SJSA1 (cell line): ENCODE results near the gene PFDN1. TPM values are rescaled to one million over a fixed set of nuclear protein-coding genes. Genes with fewer than 3 reads are reported as not detected.

ENCODE experiments used
- DNase-seq, 2 experiments: peaks; one replicate each; pipeline ENCODE4 v3.0.0-alpha.2; 2015 to 2020; ENCODE audit warnings: low spot score in 2 of 2, low read depth in 1 of 2
- H3K27ac ChIP-seq: fragments of 250-450 bp; sonication (Bioruptor Pico); 2 replicates; pipeline ENCODE4 v1.5.1; 2020; ENCODE audit warnings: mild to moderate bottlenecking, moderate library complexity
- H3K27me3 ChIP-seq: fragments of 250-450 bp; sonication (Bioruptor Pico); replicated peaks from 2 replicates; pipeline ENCODE4 v1.5.1; 2020; ENCODE audit warnings: mild to moderate bottlenecking, moderate library complexity
- H3K36me3 ChIP-seq: fragments of 250-450 bp; sonication (Bioruptor Pico); 2 replicates; pipeline ENCODE4 v1.5.1; 2020; ENCODE audit warnings: mild to moderate bottlenecking
- H3K4me1 ChIP-seq: fragments of 250-450 bp; sonication (Bioruptor Pico); replicated peaks from 2 replicates; pipeline ENCODE4 v1.6.1; 2021; ENCODE audit warnings: mild to moderate bottlenecking
- H3K4me3 ChIP-seq: fragments of 250-450 bp; sonication (Bioruptor Pico); 2 replicates; pipeline ENCODE4 v1.5.1; 2020; ENCODE audit warnings: mild to moderate bottlenecking
- H3K9me3 ChIP-seq: fragments of 250-450 bp; sonication (Bioruptor Pico); replicated peaks from 2 replicates; pipeline ENCODE4 v1.5.1; 2020; ENCODE audit warnings: mild to moderate bottlenecking
- total RNA-seq: library from RNA; depleted of rRNA; stranded (reverse); fragments of >200 nt; shearing (Covaris generic); gene quantifications from 2 replicates; pipeline ENCODE4 v1.2.3, GENCODE V29; 2014

The PFDN1 gene
- total RNA-seq, 1 experiment from 2014 or later = 218 TPM

- H3K27ac ChIP-seq = no peak overlapping the region
- no peak for DNase-seq
- H3K9me3 ChIP-seq = no peaks in the 10 kb centered on the region; the same call in 1 of the 2 replicates
- H3K4me1 ChIP-seq = peaks cover 21% of the 10 kb centered on the region
- H3K4me3 ChIP-seq = no peak overlapping the region
- H3K36me3 ChIP-seq = peaks cover 86% of the 10 kb centered on the region
- no peaks in the 10 kb centered on the region for H3K27me3 ChIP-seq
Observed at GRCh38 chr5:140340605-140341121, 37.8 kb upstream of the PFDN1 start.

GRCh38 chr5:140339636-140340035, 36.7 kb upstream of the PFDN1 start:
- Histone ChIP-seq H3K36me3 (peaks cover 87% of the 10 kb centered on the region), H3K27ac (no peak overlapping the region), H3K4me3 (no peak overlapping the region), H3K9me3 (no peaks in the 10 kb centered on the region), H3K4me1 (peaks cover 11% of the 10 kb centered on the region), H3K27me3 (no peaks in the 10 kb centered on the region)
- no peak for DNase-seq

GRCh38 chr5:140338908-140339307, 36.0 kb upstream of the PFDN1 start:
- peaks cover 86% of the 10 kb centered on the region for H3K36me3 ChIP-seq
- H3K27ac ChIP-seq = no peak overlapping the region
- H3K4me3 ChIP-seq = no peak overlapping the region
- H3K27me3 ChIP-seq = no peaks in the 10 kb centered on the region
- H3K4me1 ChIP-seq = 0 out of 2 replicates have a peak, but pooled peaks cover 6% of the 10 kb centered on the region
- DNase-seq = no peak
- H3K9me3 ChIP-seq = no peaks in the 10 kb centered on the region

DNA sequence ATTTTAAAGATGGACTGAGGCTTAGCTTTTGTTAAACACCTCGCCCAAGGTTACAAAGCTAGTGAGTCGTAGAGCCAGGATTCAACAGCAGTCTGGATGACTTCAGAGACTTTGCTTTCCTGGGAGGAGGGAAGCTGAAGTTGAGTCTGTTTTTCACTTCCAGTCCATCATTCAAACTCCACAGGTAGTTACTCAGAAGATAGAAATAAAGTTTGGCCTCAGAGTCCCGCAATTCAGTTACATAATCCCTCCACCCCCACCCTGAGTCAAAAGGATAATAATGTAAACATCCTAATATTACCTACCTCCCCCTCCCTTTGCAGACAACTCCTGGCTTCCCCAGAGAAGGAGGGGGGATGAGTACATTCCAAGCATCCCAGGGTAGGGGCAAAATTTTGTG, 35.4 kb upstream of the PFDN1 start:
- Histone ChIP-seq H3K4me3 (no peak overlapping the region), H3K9me3 (no peaks in the 10 kb centered on the region), H3K27me3 (no peaks in the 10 kb centered on the region), H3K4me1 (0 out of 2 replicates have a peak, but pooled peaks cover 6% of the 10 kb centered on the region), H3K27ac (no peak overlapping the region), H3K36me3 (peaks cover 86% of the 10 kb centered on the region)
- no peak for DNase-seq

- Histone ChIP-seq H3K27ac (no peak overlapping the region), H3K4me1 (0 out of 2 replicates have a peak, but pooled peaks cover 6% of the 10 kb centered on the region), H3K27me3 (no peaks in the 10 kb centered on the region), H3K9me3 (no peaks in the 10 kb centered on the region), H3K4me3 (no peak overlapping the region), H3K36me3 (peaks cover 86% of the 10 kb centered on the region)
- DNase-seq = no peak
Observed at GRCh38 chr5:140337880-140338279, 35.0 kb upstream of the PFDN1 start.

DNA sequence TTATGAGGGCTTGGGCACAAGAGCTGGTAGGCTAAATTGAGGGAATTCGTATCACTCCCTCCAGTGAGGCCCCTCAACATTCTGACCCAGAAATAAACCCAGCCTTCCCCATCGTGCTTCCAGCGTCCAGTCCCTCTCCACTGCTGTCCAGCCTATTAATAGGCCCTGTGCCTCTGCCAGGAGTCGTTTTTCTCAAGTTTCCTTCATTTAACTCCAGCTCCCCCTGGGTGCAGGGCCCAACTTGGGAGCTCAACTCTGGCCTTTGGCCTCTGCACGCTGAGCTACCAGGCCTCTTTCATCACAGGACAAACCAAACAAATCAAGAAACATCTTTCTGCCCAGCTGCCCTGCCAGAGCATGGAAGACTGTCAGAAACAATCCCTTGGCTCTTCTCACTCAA, 33.5 kb upstream of the PFDN1 start:
- Histone ChIP-seq H3K9me3 (no peaks in the 10 kb centered on the region; the same call in 1 of the 2 replicates), H3K27ac (no peak overlapping the region), H3K36me3 (peaks cover 86% of the 10 kb centered on the region), H3K4me3 (no peak overlapping the region), H3K4me1 (0 out of 2 replicates have a peak, but pooled peaks cover 6% of the 10 kb centered on the region), H3K27me3 (no peaks in the 10 kb centered on the region)
- DNase-seq = no peak

DNA sequence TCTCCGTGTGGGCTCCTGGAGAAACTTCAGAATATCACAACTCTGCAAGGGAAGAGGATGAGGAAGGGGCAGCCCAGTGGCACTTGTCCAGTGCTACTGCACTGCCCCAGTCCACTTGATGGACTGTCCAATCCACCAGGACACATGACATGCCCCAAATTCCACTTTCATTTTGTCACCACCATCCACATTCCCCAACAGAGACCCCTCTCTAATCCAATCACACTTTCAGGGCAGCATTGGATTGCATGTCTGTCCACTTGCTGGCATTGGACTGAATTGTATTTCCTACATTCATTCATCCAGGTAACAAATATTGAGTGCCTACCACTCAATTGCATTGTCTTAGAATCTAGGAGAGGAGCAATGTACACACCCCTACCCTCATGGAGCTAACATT, 28.7 kb upstream of the PFDN1 start:
- peaks cover 46% of the 10 kb centered on the region for H3K36me3 ChIP-seq
- peaks cover 13% of the 10 kb centered on the region for H3K4me1 ChIP-seq
- H3K4me3 ChIP-seq = no peak overlapping the region
- no peaks in the 10 kb centered on the region; the same call in 1 of the 2 replicates for H3K9me3 ChIP-seq
- H3K27me3 ChIP-seq = no peaks in the 10 kb centered on the region
- DNase-seq = no peak
- H3K27ac ChIP-seq = no peak overlapping the region

DNA sequence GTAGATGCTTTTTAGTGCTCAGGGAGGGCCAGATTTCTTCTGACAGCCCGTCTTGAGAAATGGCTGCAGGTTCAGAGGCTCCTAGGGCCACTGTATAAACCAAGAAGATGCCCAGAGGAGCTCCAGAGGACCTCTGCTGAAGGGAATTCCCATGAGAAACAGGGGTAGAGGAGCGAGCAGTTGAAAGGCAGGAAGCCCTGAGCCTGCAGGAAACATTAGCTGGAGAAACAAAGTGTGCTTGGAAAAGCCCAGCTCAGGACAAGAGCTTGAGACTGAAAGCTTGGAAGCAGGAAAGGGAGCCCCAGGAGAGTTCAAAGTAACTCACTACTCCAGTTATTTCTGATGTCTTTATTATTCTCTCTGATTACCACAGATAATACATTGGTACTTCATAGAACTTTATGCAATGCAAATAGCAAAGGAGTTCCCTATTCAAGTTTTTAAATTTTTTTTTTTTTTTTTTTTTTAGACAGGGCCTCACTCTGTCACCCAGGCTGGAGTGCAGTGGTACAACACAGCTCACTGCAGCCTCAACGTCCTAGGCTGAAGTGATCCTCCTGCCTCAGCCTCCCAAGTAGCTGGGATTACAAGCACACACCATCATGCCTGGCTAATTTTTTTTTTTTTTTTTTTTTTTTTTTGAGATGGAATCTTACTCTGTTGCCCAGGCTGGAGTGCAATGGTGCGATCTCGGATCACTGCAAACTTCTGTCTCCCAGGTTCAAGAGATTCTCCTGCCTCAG, 27.0 kb upstream of the PFDN1 start:
- H3K9me3 ChIP-seq = no peaks in the 10 kb centered on the region; the same call in 1 of the 2 replicates
- no peak for DNase-seq
- no peak overlapping the region for H3K4me3 ChIP-seq
- no peaks in the 10 kb centered on the region for H3K27me3 ChIP-seq
- H3K4me1 ChIP-seq = peaks cover 16% of the 10 kb centered on the region
- H3K36me3 ChIP-seq = peaks cover 34% of the 10 kb centered on the region
- H3K27ac ChIP-seq = no peak overlapping the region

DNA sequence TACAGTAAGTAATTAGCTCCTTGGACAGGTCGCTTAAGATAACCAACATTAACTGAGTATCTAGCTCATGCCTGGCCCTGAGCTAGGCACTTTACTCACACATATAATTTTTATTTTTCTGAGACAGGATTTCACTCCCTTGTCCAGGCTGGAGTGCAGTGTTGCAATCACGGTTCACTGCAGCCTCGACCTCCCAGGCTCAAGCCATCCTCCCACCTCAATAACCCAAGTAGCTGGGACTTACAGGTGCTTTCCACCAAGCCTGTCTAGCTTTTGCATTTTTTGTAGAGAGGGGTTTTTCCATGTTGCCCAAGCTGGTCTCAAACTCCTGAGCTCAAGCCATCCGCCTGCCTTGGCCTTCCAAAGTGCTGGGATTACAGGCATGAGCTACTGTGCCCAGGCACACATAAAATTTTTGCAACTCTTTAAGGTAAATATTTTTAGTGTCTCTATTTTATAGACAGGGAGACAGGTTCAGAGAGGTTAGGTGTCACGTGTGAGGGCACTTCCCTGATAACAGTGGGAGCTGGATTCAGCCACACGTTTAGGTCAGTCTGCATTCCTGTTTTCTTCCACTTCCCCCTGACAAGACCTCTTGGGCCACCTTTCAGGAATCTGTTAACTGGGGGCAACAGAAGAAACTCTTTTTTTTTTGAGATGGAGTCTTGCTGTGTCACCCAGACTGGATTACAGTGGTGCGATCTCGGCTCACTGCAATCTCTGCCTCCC, 25.3 kb upstream of the PFDN1 start:
- H3K36me3 ChIP-seq = peaks cover 19% of the 10 kb centered on the region
- H3K4me1 ChIP-seq = peaks cover 34% of the 10 kb centered on the region
- no peak overlapping the region for H3K4me3 ChIP-seq
- no peaks in the 10 kb centered on the region for H3K27me3 ChIP-seq
- no peaks in the 10 kb centered on the region; the same call in 1 of the 2 replicates for H3K9me3 ChIP-seq
- peak overlapping the region; percentile 59 for H3K27ac ChIP-seq
- no peak for DNase-seq

- peaks cover 12% of the 10 kb centered on the region for H3K36me3 ChIP-seq
- peak in 1 of 2 experiments; percentile 59 for DNase-seq
- H3K4me1 ChIP-seq = peaks cover 40% of the 10 kb centered on the region
- H3K27ac ChIP-seq = peak overlapping the region; percentile 59
- H3K27me3 ChIP-seq = no peaks in the 10 kb centered on the region
- no peaks in the 10 kb centered on the region; the same call in 1 of the 2 replicates for H3K9me3 ChIP-seq
- H3K4me3 ChIP-seq = no peak overlapping the region
Observed at GRCh38 chr5:140327589-140327988, 24.7 kb upstream of the PFDN1 start.

DNA sequence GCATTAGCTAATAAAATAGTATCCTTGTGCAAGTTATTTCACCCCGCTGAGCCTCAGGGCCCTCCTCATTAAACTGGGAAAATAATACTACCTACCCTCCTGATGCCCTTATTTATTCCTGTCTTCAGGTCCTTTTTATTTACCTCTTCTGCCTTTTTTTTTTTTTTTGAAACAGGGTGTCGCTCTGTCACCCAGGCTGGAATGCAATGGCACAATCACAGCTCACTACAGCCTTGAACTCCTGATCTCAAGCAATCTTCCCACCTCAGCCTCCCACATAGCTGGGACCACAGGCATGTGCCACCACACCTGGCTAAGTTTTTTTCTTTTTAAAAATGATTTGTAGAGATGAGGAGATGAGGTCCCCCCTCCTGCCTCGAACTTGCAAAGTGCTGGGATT, 22.6 kb upstream of the PFDN1 start:
- Histone ChIP-seq H3K4me1 (peaks cover 49% of the 10 kb centered on the region), H3K27me3 (no peaks in the 10 kb centered on the region), H3K9me3 (no peaks in the 10 kb centered on the region), H3K4me3 (no peak overlapping the region), H3K27ac (no peak overlapping the region), H3K36me3 (no peaks in the 10 kb centered on the region)
- DNase-seq = no peak

DNA sequence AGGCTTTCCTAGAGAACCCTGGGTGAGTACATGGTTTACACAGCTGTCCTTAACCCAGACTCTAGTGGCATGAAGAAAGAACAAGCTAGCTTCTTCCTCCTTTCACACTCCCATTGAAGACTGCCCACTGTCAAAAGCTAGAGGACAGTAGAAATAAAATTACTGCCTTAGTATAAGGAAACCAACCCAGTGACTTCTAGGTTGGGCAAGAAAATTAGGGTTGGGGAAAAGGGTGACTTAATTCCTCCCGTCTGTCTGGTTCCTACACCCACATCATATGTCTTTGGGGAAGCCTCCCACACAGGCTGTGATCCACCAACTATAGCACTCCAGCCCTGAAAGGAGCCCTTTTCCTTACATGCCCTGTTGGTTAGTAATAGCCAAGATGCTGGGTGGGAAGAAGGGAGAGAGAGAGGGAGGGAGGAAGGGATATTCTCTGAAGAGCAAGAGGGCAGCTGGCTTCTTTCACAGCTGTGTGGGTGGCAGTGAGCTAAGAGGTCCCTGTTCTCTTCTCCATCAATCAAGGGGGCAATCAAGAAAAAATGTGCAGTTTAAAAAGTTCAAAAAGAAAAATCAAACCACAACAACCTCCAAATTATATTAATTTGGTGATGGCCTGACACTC, 21.8 kb upstream of the PFDN1 start:
- peak in 1 of 2 experiments; percentile 34 for DNase-seq
- H3K4me1 ChIP-seq = peaks cover 49% of the 10 kb centered on the region
- peak overlapping the region; percentile 94 for H3K27ac ChIP-seq
- no peak overlapping the region for H3K4me3 ChIP-seq
- H3K9me3 ChIP-seq = no peaks in the 10 kb centered on the region
- no peaks in the 10 kb centered on the region for H3K27me3 ChIP-seq
- no peaks in the 10 kb centered on the region for H3K36me3 ChIP-seq

DNA sequence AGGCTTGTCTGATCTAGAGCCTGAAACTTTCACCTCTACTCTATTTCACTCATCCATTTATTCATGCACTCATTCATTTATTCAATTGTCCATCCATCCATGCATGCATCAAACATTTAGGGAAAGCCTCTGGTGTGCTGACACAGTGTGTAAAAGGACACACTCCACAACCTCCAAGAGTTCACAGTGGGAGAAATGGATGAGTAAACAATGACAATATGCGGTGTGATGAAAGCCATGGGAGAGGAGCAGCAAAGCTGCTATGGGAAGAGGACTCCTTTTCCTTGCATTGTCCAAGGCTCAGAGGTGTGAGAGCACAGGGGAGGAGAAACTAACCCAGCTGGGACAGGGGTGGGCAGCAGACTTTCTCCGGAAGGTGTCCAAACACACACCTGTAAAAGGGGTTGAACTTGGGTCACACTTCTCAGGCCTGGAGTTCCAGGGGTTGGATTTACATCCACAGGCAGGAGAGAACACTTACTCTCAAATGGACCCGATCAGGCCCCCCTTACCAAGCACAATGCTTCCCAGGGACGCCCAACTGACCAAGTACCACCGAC, 21.2 kb upstream of the PFDN1 start:
- no peaks in the 10 kb centered on the region for H3K9me3 ChIP-seq
- H3K4me3 ChIP-seq = no peak overlapping the region
- H3K27ac ChIP-seq = peak overlapping the region; percentile 94
- H3K27me3 ChIP-seq = no peaks in the 10 kb centered on the region
- no peaks in the 10 kb centered on the region for H3K36me3 ChIP-seq
- peak in 1 of 2 experiments; percentile 40 for DNase-seq
- H3K4me1 ChIP-seq = peaks cover 49% of the 10 kb centered on the region
